ENCODE data around the gene CUL2. TPM values are rescaled to one million over a fixed set of nuclear protein-coding genes. Genes with fewer than 3 reads are reported as not detected.
A peak's percentile ranks its signal among the peaks of the same experiment; 100 is the strongest.

The CUL2 gene
- total RNA-seq (ENCODE audit: unreplicated experiment): 43.4 TPM
- long read RNA-seq, full-length matches to known transcripts: 12 of 15 reads
- long read RNA-seq, partial matches to known transcripts: 2 of 15 reads
- long read RNA-seq, other reads (novel, unspliced or antisense): 1 of 15 reads

DNA sequence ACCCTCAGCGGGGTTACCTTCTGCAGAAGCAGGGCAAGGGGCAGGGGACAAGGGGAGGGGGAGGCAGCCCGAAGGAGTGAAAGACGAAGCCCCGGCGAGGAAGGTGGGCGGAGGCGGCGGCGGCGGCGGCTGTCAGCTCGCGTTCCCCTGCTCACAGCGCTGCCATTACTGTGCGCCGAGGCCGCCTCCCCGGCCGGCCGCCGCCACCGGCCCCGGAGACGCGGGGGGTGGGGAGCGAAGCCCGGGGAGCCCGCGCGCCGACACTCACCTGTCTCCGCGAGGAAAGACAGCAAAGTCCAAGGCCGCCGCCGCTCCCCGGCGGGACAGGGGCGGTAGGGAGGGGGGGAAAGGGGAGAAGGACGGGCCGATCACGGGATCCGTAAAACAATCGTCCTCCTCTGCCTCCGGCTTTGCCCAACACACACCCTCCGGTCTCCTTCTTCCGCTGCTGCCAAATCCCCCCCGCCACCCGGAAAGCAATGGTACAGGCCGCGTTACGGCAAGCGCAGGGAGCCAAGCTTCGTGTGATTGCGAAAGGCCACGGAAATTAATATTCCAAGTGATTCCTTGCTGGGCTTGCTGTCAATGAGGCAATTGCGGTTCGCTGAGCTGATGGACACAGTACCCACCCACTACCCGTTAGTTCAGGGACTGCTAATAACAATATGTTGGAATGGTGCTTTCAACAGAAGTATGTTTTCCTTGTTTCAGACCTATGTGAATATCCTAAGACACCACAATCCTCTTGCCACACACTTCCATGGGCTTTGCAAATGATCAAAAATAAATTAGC is at the start of gene CUL2:
Gene CUL2, minus strand, starts transcription at position 180 of the 793 bp plus-strand sequence. CDS start 19,024 bp downstream, outside the sequence.
- peaks cover 10% of the 10 kb centered on the region for H3K4me1 Mint-ChIP-seq (ENCODE audit: unreplicated experiment)
- TF ChIP-seq CTCF (IDR thresholded peaks at IDR 0.05; ENCODE audit: unreplicated experiment): no peak
- H3K4me3 Mint-ChIP-seq (ENCODE audit: unreplicated experiment): peak within 1 kb of the TSS; percentile 98

GRCh38 chr10:35136263-35136815 is 46.2 kb upstream of the CUL2 start:
- no peaks in the 10 kb centered on the region for H3K9me3 Mint-ChIP-seq (ENCODE audit: unreplicated experiment)
- H3K36me3 Mint-ChIP-seq (ENCODE audit: low read depth, unreplicated experiment): no peaks in the 10 kb centered on the region
- TF ChIP-seq CTCF (IDR thresholded peaks at IDR 0.05; ENCODE audit: unreplicated experiment): no peak
- H3K27ac Mint-ChIP-seq (ENCODE audit: unreplicated experiment): no peak overlapping the region
- DNase-seq (ENCODE audit: low spot score): no peak
- H3K4me1 Mint-ChIP-seq (ENCODE audit: unreplicated experiment): no peaks in the 10 kb centered on the region
- H3K27me3 Mint-ChIP-seq (ENCODE audit: unreplicated experiment): no peaks in the 10 kb centered on the region
- H3K4me3 Mint-ChIP-seq (ENCODE audit: unreplicated experiment): no peak overlapping the region

More for the DNA sequence above, at the start of gene CUL2:
- no peaks in the 10 kb centered on the region for H3K9me3 Mint-ChIP-seq (ENCODE audit: unreplicated experiment)
- H3K36me3 Mint-ChIP-seq (ENCODE audit: low read depth, unreplicated experiment): peaks cover 11% of the 10 kb centered on the region
- peak within 1 kb of the TSS; percentile 97 for H3K27ac Mint-ChIP-seq (ENCODE audit: unreplicated experiment)
- peak; percentile 89 for DNase-seq (ENCODE audit: low spot score)
- H3K27me3 Mint-ChIP-seq (ENCODE audit: unreplicated experiment): peaks cover 6% of the 10 kb centered on the region

DNA sequence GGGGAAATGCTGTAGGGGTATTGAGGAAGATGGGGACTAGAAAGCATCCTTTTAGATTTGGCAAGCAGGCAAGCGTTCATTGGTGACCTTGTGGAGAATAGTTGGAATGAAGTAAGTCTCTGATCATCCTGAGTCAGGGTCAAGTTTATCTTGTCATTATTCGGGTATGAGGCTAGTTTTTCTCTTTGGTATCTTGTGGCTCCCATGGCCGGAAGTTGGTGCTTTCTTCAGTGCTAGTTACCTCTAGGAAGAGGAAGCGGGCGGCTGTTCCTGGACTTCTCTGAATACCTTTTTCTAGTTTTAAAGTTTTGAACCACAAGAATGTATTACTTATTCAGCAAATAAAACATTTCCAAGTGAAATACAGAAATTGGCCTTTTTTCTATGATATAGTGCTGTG is 45.7 kb upstream of the CUL2 start:
- H3K4me1 Mint-ChIP-seq (ENCODE audit: unreplicated experiment): no peaks in the 10 kb centered on the region
- no peak for DNase-seq (ENCODE audit: low spot score)
- TF ChIP-seq CTCF (IDR thresholded peaks at IDR 0.05; ENCODE audit: unreplicated experiment): no peak
- no peaks in the 10 kb centered on the region for H3K36me3 Mint-ChIP-seq (ENCODE audit: low read depth, unreplicated experiment)
- H3K4me3 Mint-ChIP-seq (ENCODE audit: unreplicated experiment): no peak overlapping the region
- H3K27me3 Mint-ChIP-seq (ENCODE audit: unreplicated experiment): no peaks in the 10 kb centered on the region
- no peaks in the 10 kb centered on the region for H3K9me3 Mint-ChIP-seq (ENCODE audit: unreplicated experiment)
- H3K27ac Mint-ChIP-seq (ENCODE audit: unreplicated experiment): no peak overlapping the region

- DNase-seq (ENCODE audit: low spot score): no peak
- Mint-ChIP-seq H3K4me1 (ENCODE audit: unreplicated experiment) (no peaks in the 10 kb centered on the region), H3K9me3 (ENCODE audit: unreplicated experiment) (no peaks in the 10 kb centered on the region), H3K27ac (ENCODE audit: unreplicated experiment) (no peak overlapping the region), H3K36me3 (ENCODE audit: low read depth, unreplicated experiment) (no peaks in the 10 kb centered on the region), H3K4me3 (ENCODE audit: unreplicated experiment) (no peak overlapping the region), H3K27me3 (ENCODE audit: unreplicated experiment) (peaks cover 2% of the 10 kb centered on the region)
- TF ChIP-seq CTCF (IDR thresholded peaks at IDR 0.05; ENCODE audit: unreplicated experiment): no peak
Observed at GRCh38 chr10:35133586-35133985, 43.4 kb upstream of the CUL2 start.

- TF ChIP-seq CTCF (IDR thresholded peaks at IDR 0.05; ENCODE audit: unreplicated experiment): no peak
- Mint-ChIP-seq H3K36me3 (ENCODE audit: low read depth, unreplicated experiment) (no peaks in the 10 kb centered on the region), H3K4me3 (ENCODE audit: unreplicated experiment) (no peak overlapping the region), H3K27ac (ENCODE audit: unreplicated experiment) (no peak overlapping the region), H3K27me3 (ENCODE audit: unreplicated experiment) (peaks cover 9% of the 10 kb centered on the region), H3K9me3 (ENCODE audit: unreplicated experiment) (no peaks in the 10 kb centered on the region), H3K4me1 (ENCODE audit: unreplicated experiment) (peaks cover 5% of the 10 kb centered on the region)
- no peak for DNase-seq (ENCODE audit: low spot score)
Observed at GRCh38 chr10:35132727-35133126, 42.6 kb upstream of the CUL2 start.
